Aorta (tissue), 5 donors: Measurements from ENCODE around the gene CTF1. TPM values are rescaled to one million over a fixed set of nuclear protein-coding genes. Genes with fewer than 3 reads are reported as not detected.
"Not testable (repeated sequence)": the region's sequence is repeated elsewhere in the genome, so short reads cannot be mapped to it uniquely, and the experiment has no call there.

Experiments
- ATAC-seq: fragments of 200-7000 bp; cut with Tn5 transposase; one replicate; pipeline ENCODE4 v1.9.1; 2022; ENCODE audit warnings: moderate library complexity; ENCODE audit not compliant: low FRiP score
- DNase-seq, 2 donors: peaks; one replicate each; pipeline ENCODE4 v3.0.0-alpha.2; 2020
- H3K27ac ChIP-seq, 2 donors: one replicate each; pipeline ENCODE4 v1.5.1; 2013; ENCODE audit warnings: low read length in 2 of 2, mild to moderate bottlenecking in 2 of 2, moderate library complexity in 2 of 2, control low read depth in 1 of 2, inconsistent platforms in 1 of 2, low read depth in 1 of 2
- H3K27me3 ChIP-seq, 2 donors: one replicate each; pipeline ENCODE4 v1.6.1; 2013; ENCODE audit warnings: control low read depth in 1 of 2, low read length in 1 of 2, mild to moderate bottlenecking in 1 of 2, moderate library complexity in 1 of 2; ENCODE audit not compliant: insufficient read depth in 2 of 2, control insufficient read depth in 1 of 2
- H3K36me3 ChIP-seq, 2 donors: one replicate each; pipeline ENCODE4 v1.6.1; 2013; ENCODE audit warnings: control low read depth in 1 of 2, low read length in 1 of 2, mild to moderate bottlenecking in 1 of 2; ENCODE audit not compliant: insufficient read depth in 2 of 2, control insufficient read depth in 1 of 2
- H3K4me1 ChIP-seq, 2 donors: one replicate each; pipeline ENCODE4 v1.6.1; 2013; ENCODE audit warnings: low read length in 2 of 2, control low read depth in 1 of 2, mild to moderate bottlenecking in 1 of 2, moderate library complexity in 1 of 2; ENCODE audit not compliant: insufficient read depth in 2 of 2, control insufficient read depth in 1 of 2
- H3K4me3 ChIP-seq, 2 donors: one replicate each; pipeline ENCODE4 v1.5.1; 2013; ENCODE audit warnings: low read length in 2 of 2, control low read depth in 1 of 2, mild to moderate bottlenecking in 1 of 2
- H3K9me3 ChIP-seq: one replicate; pipeline ENCODE4 v1.6.1; 2013; ENCODE audit warnings: mild to moderate bottlenecking, low read length; ENCODE audit not compliant: control insufficient read depth
- WGBS, 2 donors: extraction: QIAGEN DNeasy Blood & Tissue Kit; methylation state at CpG; one replicate each; pipeline ENCODE4 v1.1.7; 2013; 5-methylcytosine and 5-hydroxymethylcytosine counted together
- intact Hi-C, 2 donors: fragments of 100-400 bp; cut with DNase I; formaldehyde crosslinking; loops; one replicate each; pipeline versions ENCODE4 v1.14.2 to v1.15.0; 2022
- long read RNA-seq, 2 donors: library from polyadenylated mRNA; unstranded; transcript quantifications; one replicate each; pipeline ENCODE4 v2.0.0, GENCODE V29; 2020 to 2021
- polyA plus RNA-seq, 2 donors: library from polyadenylated mRNA; stranded (reverse); fragments of 200-250 nt; gene quantifications; one replicate each; pipeline ENCODE4 v1.2.3, GENCODE V29; 2013
- total RNA-seq, 2 donors: library from RNA; stranded (reverse); fragmentation: NEBNext Ultra II Directional; extraction: Animal tissue kit (Norgen Biotek cat#: 25700); gene quantifications; one replicate each; pipeline ENCODE4 v1.2.1, GENCODE V29; 2021
- donor health status: healthy with polysubstance abuse.
- donor health status: Bipolar disorder and iron deficiency.
- donor health status: DM: no; HTN: no; CAD: no.
- donor health status: DM: no; HTN: no; CAD: no.
- donor health status: DM: yes; HTN: yes; CAD: no.

CTF1 gene, protein sequence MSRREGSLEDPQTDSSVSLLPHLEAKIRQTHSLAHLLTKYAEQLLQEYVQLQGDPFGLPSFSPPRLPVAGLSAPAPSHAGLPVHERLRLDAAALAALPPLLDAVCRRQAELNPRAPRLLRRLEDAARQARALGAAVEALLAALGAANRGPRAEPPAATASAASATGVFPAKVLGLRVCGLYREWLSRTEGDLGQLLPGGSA
- total RNA-seq = 1 to 10 TPM; 6.2 to 7.2 TPM
- polyA plus RNA-seq = 1 to 10 TPM; 6.4 to 7.9 TPM
- long read RNA-seq, donor 1, partial matches to known transcripts = 0 of 2 reads
- long read RNA-seq, donor 1, other reads (novel, unspliced or antisense) = 2 of 2 reads
- long read RNA-seq, donor 2, partial matches to known transcripts = 0 of 8 reads
- long read RNA-seq, donor 2, other reads (novel, unspliced or antisense) = 4 of 8 reads

DNA sequence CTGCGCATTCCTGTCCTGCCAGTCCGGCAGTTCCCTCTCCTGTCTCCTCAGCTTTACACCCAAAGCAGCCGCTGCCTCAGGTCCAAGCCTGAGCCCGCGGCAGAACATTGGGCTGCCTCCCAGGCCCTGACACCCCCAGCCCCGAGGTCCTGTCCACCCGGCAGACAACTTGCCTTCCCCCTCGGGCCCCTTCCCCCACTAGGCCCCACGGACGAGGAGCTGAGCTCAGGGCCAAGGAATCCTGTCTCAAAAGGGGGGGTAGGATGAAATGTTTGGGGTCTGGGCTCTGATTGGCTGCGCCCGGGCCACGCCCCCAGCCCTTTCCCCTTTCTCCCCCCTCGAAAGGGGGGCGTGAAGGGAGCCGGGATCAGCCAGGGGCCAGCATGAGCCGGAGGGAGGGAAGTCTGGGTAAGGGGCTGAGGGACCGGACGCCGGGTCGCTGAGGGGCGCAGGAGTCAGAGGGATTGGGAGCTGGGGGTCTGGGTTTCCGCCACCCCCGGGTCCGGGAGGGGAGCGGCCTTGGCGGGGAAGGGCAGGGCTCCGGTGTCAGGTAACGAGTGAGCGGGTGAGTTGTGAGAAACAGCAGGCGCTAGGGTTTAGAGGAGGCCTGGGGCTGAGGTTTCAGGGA, at the start of gene CTF1:
CTF1 (plus strand) TSS at position 354 of the 628 bp plus-strand sequence; CDS start at position 384, 30 bp downstream.
- H3K9me3 ChIP-seq = no peaks in the 10 kb centered on the region
- no peaks in the 10 kb centered on the region for H3K36me3 ChIP-seq
- ATAC-seq = peak; percentile 90
- H3K4me3 ChIP-seq = peak within 1 kb of the TSS; percentile 12 to 67
- 0 to 4% methylated on average over 27 to 31 of the region's 31 CpGs for WGBS, 2 donors
- peak; percentile 86 to 93 for DNase-seq
- intact Hi-C loops = loop anchor here in 1 of 2 donors (1.0 kb wide), 1 partner anchor 26 kb away; no protein-coding TSS in a partner anchor
- H3K27me3 ChIP-seq = no peaks in the 10 kb centered on the region
- H3K4me1 ChIP-seq = no peaks in the 10 kb centered on the region
- peak within 1 kb of the TSS; percentile 46 to 97 for H3K27ac ChIP-seq

GRCh38 chr16:30846649-30847402, 49.6 kb upstream of the CTF1 start:
- WGBS, 2 donors = 75 to 82% methylated on average over 4 of the region's 4 CpGs
- intact Hi-C loops = loop anchor here in 1 of 2 donors (5.0 kb wide), 1 partner anchor 55 kb away; no protein-coding TSS in a partner anchor
- H3K4me3 ChIP-seq = no peak overlapping the region

GRCh38 chr16:30850246-30850645, 46.2 kb upstream of the CTF1 start:
- 66 to 75% methylated on average over 1 of the region's 1 CpG for WGBS, 2 donors

More at GRCh38 chr16:30846649-30847402, 49.6 kb upstream of the CTF1 start:
- peaks cover 0 to 2% of the 10 kb centered on the region in 2 donors for H3K4me1 ChIP-seq
- H3K36me3 ChIP-seq = no peaks in the 10 kb centered on the region
- ATAC-seq (no peak), DNase-seq (no peak)
- no peaks in the 10 kb centered on the region for H3K9me3 ChIP-seq
- H3K27me3 ChIP-seq = no peaks in the 10 kb centered on the region
- no peak overlapping the region for H3K27ac ChIP-seq

GRCh38 chr16:30853758-30854157, 42.7 kb upstream of the CTF1 start:
- H3K9me3 ChIP-seq = no peaks in the 10 kb centered on the region
- intact Hi-C loops = no loop called here
- no peak overlapping the region for H3K27ac ChIP-seq
- WGBS, 2 donors = 96 to 97% methylated on average over 2 of the region's 2 CpGs
- ATAC-seq (no peak), DNase-seq (no peak)
- H3K4me1 ChIP-seq = no peaks in the 10 kb centered on the region
- no peaks in the 10 kb centered on the region for H3K27me3 ChIP-seq
- H3K36me3 ChIP-seq = no peaks in the 10 kb centered on the region
- no peak overlapping the region for H3K4me3 ChIP-seq

More at GRCh38 chr16:30850246-30850645, 46.2 kb upstream of the CTF1 start:
- no peaks in the 10 kb centered on the region for H3K27me3 ChIP-seq
- H3K36me3 ChIP-seq = no peaks in the 10 kb centered on the region
- peaks cover 0 to 2% of the 10 kb centered on the region in 2 donors for H3K4me1 ChIP-seq
- ATAC-seq (no peak), DNase-seq (no peak)
- no peak overlapping the region for H3K27ac ChIP-seq
- no peaks in the 10 kb centered on the region for H3K9me3 ChIP-seq
- no peak overlapping the region for H3K4me3 ChIP-seq
- intact Hi-C loops = no loop called here

DNA sequence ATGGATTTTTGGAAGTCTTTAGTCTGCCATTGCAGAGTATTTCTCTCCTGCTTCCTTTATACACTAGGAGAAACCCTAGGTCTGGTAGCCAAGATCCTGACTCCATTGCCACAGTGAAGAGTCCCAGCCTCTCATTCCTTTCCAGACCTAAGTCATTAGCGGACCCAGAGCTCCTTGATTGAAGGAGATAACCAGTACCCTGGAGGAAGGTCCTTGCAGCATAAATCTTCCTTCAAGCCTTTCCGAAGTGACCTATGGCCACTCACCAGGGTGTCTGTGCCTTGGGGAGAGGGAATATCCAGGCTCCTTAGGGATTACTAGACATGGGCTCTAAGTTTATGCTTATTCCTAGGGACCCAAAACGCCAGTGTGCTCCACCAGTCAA, 38.3 kb upstream of the CTF1 start:
- ATAC-seq (no peak), DNase-seq (no peak)
- Histone ChIP-seq H3K9me3 (no peaks in the 10 kb centered on the region), H3K4me1 (no peaks in the 10 kb centered on the region), H3K4me3 (no peak overlapping the region), H3K27ac (no peak overlapping the region), H3K27me3 (no peaks in the 10 kb centered on the region), H3K36me3 (no peaks in the 10 kb centered on the region)
- WGBS, 2 donors = 88 to 90% methylated on average over 3 of the region's 3 CpGs
- intact Hi-C loops = no loop called here

GRCh38 chr16:30858829-30859423, 37.5 kb upstream of the CTF1 start:
- H3K9me3 ChIP-seq = no peaks in the 10 kb centered on the region
- no peak for ATAC-seq
- H3K27ac ChIP-seq = no peak overlapping the region
- H3K27me3 ChIP-seq = no peaks in the 10 kb centered on the region
- no peaks in the 10 kb centered on the region for H3K36me3 ChIP-seq
- DNase-seq = no peak
- no peaks in the 10 kb centered on the region for H3K4me1 ChIP-seq
- no peak overlapping the region for H3K4me3 ChIP-seq
- 55 to 67% methylated on average over 4 of the region's 4 CpGs for WGBS, 2 donors
- intact Hi-C loops = no loop called here

GRCh38 chr16:30860729-30861128, 35.7 kb upstream of the CTF1 start:
- H3K36me3 ChIP-seq, DNase-seq, ATAC-seq, H3K4me3 ChIP-seq, H3K4me1 ChIP-seq, H3K9me3 ChIP-seq, intact Hi-C loops, H3K27ac ChIP-seq, H3K27me3 ChIP-seq: not testable (repeated sequence)
- 86 to 89% methylated on average over 7 of the region's 7 CpGs for WGBS, 2 donors

GRCh38 chr16:30863178-30863577, 33.2 kb upstream of the CTF1 start:
- 94 to 97% methylated on average over 3 of the region's 3 CpGs for WGBS, 2 donors
- H3K27ac ChIP-seq, DNase-seq, H3K4me3 ChIP-seq, H3K27me3 ChIP-seq, H3K36me3 ChIP-seq, H3K9me3 ChIP-seq, intact Hi-C loops, H3K4me1 ChIP-seq, ATAC-seq: not testable (repeated sequence)
